Effector CD4-positive, alpha-beta T cell (primary cell): ENCODE measurements around the gene KCNK17.
"Not testable (repeated sequence)": the region's sequence is repeated elsewhere in the genome, so short reads cannot be mapped to it uniquely, and the experiment has no call there.

ENCODE experiments used
- DNase-seq: peaks from one replicate; pipeline ENCODE4 v3.0.0-alpha.2; 2020

The KCNK17 gene

GRCh38 chr6:39301606-39302005 is 12.6 kb downstream of the KCNK17 start:
- no peak for DNase-seq

- no peak for DNase-seq
Measured at GRCh38 chr6:39300739-39301138, 13.5 kb downstream of the KCNK17 start.

- no peak for DNase-seq
Measured at GRCh38 chr6:39298061-39298460, 16.2 kb downstream of the KCNK17 start.

- no peak for DNase-seq
Measured at GRCh38 chr6:39296745-39297640, 17.2 kb downstream of the KCNK17 start.

- no peak for DNase-seq
Measured at GRCh38 chr6:39295611-39296011, 18.6 kb downstream of the KCNK17 start.

- no peak for DNase-seq
Measured at GRCh38 chr6:39294899-39295298, 19.3 kb downstream of the KCNK17 start.

GRCh38 chr6:39294133-39294532 is 20.1 kb downstream of the KCNK17 start:
- no peak for DNase-seq

GRCh38 chr6:39292637-39293036 is 21.6 kb downstream of the KCNK17 start:
- no peak for DNase-seq

- DNase-seq = no peak
Measured at GRCh38 chr6:39289490-39289889, 24.7 kb downstream of the KCNK17 start.

- no peak for DNase-seq
Measured at GRCh38 chr6:39287601-39288000, 26.6 kb downstream of the KCNK17 start.

- not testable (repeated sequence) for DNase-seq
Measured at GRCh38 chr6:39286596-39286995, 27.6 kb downstream of the KCNK17 start.

- no peak for DNase-seq
Measured at GRCh38 chr6:39282774-39283173, 31.4 kb downstream of the KCNK17 start.

GRCh38 chr6:39281312-39281980 is 32.8 kb downstream of the KCNK17 start:
- no peak for DNase-seq

- DNase-seq = no peak
Measured at GRCh38 chr6:39280247-39280731, 33.9 kb downstream of the KCNK17 start.

- no peak for DNase-seq
Measured at GRCh38 chr6:39279539-39279938, 34.7 kb downstream of the KCNK17 start.

- DNase-seq = no peak
Measured at GRCh38 chr6:39276379-39276995, 37.7 kb downstream of the KCNK17 start.

GRCh38 chr6:39274903-39275302 is 39.3 kb downstream of the KCNK17 start:
- no peak for DNase-seq

GRCh38 chr6:39274471-39274870 is 39.7 kb downstream of the KCNK17 start:
- DNase-seq = no peak

- DNase-seq = no peak
Measured at GRCh38 chr6:39273406-39273821, 40.8 kb downstream of the KCNK17 start.

GRCh38 chr6:39269961-39270360 is 44.3 kb downstream of the KCNK17 start:
- DNase-seq = no peak

GRCh38 chr6:39268721-39269120 is 45.5 kb downstream of the KCNK17 start:
- no peak for DNase-seq

GRCh38 chr6:39268171-39268570 is 46.0 kb downstream of the KCNK17 start:
- no peak for DNase-seq

GRCh38 chr6:39266782-39267355 is 47.4 kb downstream of the KCNK17 start:
- DNase-seq = no peak
